OCI-M2 (cell line): Measurements from ENCODE around the gene AUTS2.

ENCODE experiments used
- DNase-seq: peaks from one replicate; lab custom pipeline; 2025; ENCODE audit not compliant: unreplicated experiment; lab: John Stamatoyannopoulos, UW

The AUTS2 gene

DNA sequence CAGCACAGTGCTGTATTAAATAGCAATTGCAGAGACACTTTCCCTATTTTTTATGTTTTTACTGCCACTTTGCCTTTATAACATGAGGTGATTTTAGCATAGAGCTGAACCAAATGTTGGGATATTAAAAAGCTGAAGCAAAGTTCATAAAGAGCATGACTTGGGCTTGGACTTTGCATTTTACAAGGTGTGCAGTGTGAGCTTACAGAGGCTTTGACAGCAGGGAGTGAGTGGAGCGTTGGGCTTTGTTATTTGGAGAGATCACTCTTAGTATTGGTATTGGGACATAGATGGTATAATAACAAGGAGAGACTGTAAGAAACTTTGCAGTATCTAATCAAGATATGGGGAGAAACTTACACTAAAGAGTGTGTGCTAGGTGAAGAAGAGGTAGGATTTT, 449.1 kb downstream of the AUTS2 start:
- DNase-seq: no peak

DNA sequence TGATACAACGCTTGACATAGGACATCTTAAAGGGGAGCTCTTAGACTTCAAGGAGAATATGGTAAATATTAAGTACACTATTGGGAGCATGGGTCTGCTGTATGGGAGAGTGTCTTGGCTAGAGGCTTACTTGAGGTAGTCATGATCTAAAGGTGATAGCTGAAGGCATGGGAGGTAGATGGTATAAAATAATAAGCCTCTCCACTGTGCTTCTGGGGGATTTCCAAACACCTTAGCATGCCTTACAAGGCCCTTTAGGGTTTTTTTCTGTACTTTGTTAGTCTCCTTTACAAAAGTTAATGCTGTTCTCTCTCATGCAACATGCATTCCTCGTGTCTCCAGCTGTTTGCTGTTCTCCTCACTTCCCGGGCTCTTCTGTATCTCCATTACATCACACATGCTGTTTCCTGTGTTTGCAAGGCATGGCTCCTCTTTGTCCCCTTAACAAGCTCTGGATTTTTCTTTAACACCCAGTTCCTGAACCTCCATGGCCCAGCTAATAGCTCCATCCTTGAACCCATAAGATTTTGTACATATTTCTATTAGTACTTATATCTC, 449.7 kb downstream of the AUTS2 start:
- no peak for DNase-seq

DNA sequence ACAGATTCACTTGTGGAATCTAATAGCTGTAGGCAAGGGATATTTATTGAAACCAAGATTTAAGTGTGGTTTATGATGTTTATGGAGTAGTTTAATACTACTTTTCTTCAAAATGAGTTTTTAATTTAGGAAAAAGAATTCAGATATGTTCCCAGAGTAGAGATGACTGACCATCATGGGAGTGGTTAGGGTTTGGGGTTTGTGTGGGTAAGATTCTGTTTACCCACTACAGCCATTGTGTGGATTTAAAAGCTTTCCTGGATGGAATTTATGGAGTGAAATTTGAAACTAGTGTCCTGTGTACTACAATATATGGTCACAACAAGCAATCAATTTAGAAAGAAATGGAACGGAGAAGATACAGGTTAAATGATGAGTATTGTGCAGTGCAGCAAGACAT, 453.5 kb downstream of the AUTS2 start:
- DNase-seq: no peak

DNA sequence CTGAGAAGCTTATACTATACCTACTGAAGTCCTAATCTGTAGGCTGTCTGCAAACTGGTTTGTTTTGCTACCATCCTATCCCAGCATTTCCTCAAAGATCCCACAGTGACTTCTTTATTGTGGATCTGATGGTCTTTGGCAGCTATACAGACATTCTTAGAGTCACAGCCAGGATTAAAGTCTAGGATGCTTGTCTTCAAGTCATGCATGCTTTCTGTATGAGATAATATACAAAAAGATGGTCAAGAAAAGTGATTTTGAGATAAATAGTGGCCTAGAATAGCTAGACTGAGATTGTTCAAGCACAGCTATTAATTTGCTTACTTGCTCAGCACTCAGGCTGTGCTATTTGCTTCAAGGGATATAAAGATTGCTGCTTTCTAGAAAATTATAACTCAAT, 454.4 kb downstream of the AUTS2 start:
- no peak for DNase-seq

DNA sequence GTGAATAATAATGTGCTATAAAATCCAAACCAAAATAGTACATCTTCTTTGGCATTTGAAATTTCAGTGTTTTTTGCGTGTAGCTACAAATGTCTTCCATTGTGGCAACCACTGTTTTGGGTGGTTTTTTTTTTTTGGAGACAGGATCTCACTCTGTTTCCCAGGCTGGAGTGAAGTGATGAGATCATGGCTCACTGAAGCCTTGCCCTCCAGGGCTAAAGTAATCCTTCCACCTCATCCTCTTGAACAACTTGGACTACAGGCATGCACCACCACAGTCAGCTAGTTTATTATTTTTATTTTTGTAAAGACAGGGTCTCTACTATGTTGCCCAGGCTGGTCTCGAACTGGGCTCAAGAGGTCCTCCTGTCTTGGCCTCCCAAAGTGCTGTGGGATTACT, 455.1 kb downstream of the AUTS2 start:
- DNase-seq: no peak

DNA sequence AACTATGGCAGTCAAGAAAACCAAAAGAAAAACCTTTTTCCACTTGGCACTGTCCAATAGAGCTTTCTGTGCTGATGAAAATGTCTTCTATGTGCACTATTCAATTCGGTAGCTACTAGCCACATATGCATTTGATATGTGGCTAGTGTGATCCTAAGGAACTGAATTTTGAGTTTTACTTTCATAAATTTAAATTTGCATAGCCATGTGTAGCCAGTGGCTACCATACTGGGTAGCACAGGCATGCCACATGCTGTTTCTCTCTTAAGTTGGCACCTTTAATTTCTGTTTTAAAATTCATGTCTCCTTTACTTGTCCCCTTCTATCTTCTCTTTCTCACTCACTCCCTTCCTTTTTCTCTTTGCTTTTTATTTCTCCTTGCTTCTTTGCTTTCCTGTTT, 455.7 kb downstream of the AUTS2 start:
- no peak for DNase-seq

DNA sequence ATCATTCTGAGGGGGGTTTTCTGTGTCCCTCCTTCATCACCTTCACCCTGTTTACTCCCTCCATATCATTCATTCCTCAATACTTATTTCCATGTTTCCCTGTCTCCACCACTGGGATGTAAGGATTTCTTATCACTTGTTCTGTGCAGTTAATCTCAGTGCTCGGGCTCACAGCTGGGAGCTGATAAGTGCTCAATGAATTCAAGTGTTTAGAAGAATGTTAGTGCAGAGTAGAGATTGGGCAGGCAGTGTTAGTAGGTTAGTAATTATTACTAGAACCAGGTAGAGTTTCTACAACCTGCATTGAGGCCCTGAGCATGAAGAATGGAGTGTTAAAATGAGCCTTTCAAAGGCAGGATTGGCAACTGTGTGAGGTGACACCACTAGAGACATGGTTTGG, 458.1 kb downstream of the AUTS2 start:
- no peak for DNase-seq

DNA sequence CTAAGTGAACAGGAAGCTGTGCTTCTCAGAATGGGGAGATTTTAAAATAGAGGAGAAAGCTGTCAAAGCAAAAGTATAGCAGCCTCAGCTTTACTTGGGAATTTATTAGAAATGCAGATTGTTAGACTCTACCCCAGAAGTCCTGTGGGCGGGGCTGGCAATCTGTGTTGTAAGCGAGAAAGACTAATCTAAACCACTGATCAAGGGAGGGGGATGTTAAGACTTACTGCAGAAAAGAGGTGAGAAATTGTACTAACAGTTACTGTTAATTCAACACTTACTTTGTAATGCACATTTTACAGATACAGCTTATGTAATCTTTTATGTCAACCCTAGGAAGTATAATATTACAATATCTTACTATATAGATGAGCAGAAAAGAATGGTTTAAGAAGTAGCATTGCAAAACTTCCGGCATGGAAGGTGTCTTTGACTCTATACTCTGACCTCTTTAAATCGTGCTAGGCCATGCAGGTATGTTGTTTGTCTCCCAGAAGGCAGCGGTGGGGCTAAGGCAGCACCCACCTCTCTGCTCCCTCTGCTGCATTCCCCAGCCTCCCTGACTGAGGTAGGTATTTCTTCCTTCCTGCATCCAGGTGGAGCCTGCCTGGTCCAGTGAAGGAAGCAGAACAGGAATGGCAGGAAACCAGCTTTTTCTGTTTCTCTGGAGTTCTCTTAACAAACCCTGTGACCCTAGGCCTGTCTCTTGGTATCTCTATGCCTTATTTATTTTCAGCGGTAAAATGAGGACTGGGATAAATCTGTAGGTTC, 462.2 kb downstream of the AUTS2 start:
- DNase-seq: no peak

DNA sequence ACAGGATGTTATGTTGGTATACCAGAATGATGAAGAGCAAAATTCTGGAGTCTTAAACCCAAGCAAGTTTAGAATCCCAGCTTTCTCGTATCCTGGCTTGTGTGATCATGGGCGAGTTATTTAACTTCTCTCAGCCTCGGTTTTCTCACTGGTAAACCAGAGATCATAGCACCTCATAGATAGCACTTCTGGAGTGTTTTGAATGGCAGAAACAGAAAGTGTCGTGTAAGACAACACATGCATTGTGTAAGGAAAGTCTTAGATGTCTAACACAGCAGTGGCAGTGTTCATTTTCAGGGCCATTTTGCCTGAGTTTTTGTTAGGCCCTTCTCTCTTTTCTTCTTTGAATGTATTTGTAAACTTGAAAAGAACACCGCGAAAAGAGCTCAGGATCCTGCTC, 465.1 kb downstream of the AUTS2 start:
- no peak for DNase-seq

DNA sequence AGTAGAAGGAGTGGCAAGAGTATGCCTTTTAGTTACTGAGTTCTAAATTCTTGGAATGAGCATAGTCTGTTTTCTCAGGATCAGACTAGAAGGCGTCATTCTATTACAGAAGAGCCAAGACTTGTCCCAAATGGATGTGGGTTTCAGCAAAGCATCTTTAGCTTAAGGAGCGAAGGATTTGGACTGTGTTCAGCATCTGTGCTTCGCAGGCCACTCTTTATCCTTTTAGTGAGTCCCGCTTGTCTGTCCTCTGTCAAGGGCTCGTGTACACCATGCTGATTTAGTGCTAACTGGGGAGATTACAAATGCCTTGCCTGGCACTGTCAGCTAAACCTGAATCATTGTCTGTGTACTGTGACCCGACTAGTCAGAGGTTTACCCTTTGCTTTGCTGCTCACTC, 465.7 kb downstream of the AUTS2 start:
- DNase-seq: no peak

DNA sequence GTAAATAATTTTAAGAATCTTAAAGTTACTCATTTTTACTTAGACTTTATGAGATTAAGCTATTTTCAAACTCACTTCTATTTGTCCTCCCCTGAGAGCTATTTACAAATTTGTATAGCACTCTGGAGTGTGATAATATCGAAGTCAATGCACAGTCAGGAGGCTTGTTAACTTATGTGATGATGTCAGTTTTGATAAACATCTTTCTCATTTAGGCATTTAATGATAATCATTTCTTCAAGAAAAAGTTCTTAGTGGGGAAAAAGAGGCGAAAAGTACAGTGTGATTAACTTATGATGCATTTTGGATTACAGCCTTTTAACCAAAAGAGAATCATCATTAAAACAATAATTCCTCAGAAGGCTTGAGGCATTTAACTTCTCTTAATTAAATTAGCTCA, 468.6 kb downstream of the AUTS2 start:
- DNase-seq: no peak

DNA sequence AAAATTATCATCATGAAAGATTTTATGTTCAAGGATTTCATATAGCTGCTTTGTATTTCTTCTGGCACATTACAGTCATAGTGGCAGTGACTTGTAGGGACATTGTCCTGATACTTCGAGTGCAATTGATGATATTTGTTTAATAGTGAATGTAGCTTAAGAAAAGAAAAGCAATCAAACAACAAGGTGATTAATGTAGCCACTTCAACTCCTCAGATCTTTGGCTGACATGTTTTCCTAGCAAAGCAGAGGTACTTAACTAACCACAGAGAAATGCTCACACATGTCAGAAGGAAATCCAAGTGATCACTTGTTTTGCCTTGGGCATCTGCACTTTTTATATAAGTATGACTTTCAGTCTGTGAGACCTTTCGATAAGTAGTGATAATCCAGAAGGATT, 470.3 kb downstream of the AUTS2 start:
- DNase-seq: no peak

DNA sequence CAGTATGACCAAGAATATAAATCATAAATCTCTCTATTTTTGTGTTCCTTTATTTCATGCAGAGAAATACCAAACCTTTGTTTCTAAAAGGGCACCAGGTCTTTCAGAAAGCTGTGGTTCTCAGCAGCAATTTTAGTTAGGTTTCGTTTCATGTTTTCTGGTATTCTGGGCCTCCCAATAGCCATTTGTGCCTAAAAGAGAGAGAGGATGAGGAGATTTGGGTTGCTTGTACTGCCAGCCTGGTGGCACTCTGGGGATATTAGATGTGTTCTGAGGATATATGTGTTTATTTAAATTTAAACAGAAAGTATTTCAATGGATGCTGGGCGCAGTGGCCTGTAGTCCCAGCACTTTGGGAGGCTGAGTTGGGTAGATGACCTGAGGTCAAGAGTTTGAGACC, 471.7 kb downstream of the AUTS2 start:
- no peak for DNase-seq

DNA sequence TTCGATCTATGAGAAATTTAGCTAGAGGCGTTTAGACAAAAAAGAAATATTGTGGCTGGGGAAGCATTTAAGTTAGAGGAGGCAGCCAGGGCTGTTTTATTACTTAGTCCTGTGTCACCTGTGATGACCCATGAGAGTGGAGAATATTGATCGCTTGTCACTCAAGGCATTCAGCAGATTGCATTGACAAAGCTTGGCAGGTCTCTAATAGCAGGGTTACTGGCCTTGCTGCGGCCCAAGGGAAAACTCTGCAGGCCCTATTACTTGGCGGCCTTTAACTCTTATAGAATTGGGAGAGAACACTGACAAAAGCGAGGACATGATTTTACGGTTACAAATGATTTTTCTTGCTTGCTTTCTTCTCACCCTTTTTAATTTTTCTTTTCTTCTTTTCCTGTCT, 473.5 kb downstream of the AUTS2 start:
- DNase-seq: no peak

DNA sequence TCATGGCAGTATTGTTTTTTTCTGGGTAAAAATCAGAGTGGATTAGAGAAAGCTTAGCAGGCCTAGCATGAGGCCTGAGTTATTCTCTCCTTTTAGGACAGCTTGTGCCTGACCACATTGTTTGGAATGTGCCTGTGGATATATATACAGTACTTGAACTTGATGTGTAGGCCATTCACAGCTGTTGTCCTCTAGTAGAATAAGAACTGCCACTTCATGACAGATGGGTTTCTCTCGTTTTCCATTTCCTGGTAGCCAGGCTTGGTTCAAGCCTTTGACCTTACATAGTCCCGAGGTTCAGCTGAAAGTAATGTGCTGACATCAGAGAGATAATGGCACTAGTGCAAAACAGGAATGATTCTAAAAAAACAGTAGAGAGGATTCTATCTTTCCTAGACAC, 473.9 kb downstream of the AUTS2 start:
- DNase-seq: no peak

DNA sequence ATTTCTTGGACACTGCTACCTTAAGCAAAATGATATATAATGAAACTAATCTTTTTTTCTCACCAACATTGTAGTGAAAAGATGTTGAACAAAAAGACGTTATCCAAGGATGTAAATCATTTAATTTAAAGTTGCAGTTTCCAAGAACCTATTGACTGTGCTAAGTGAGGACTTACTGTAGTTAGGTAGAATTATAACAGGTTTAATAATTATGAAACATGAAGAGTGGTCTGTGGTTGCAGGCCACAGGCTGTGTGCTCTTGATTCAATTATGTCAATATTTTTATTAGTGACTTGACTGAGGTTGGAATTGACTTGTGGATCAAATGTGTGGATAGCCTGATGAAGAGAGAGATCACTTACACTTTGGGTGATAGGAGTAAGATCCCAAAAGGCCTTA, 478.1 kb downstream of the AUTS2 start:
- no peak for DNase-seq

DNA sequence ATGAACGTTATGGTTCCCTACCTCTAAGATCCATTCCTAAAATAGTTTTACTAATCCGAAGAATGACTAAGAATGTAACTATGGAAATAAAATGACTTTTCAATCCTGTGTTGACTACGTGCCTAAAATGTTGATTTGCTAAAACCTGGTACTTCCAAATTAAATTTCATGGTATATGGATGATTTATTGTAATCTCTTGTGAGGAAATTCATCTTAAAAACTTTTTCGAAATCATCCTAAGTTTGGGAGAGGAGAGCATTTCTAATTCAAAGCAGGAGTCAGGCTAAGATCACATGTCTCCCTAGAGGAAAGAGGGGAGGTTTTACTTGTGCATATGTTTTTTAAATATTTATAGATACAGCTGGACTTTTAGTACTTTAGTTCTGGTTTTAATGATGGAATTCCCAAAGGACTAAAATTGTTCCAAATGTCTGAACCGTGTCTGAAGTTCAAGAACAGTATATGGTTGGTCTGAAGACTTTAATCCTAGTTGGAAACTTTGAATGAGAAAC, 483.9 kb downstream of the AUTS2 start:
- no peak for DNase-seq

DNA sequence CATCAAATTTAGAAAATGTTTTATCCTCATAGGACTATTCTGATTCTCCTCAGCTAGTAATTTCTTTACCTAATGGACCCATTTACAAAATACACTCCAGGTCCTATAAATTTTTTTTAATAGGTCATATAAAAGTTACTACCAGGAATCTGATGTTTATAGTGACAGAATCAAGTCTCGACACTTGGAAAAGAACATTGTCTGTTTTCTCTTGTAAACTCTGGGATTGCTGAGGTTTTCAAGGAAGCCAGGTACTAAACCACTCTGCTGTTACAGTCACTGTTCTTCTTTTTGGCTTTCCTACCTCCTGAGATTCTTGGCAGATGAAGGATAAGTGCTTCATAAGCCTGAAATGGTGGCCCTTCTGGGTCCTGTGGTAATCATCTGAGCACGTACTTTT, 493.1 kb downstream of the AUTS2 start:
- DNase-seq: no peak

DNA sequence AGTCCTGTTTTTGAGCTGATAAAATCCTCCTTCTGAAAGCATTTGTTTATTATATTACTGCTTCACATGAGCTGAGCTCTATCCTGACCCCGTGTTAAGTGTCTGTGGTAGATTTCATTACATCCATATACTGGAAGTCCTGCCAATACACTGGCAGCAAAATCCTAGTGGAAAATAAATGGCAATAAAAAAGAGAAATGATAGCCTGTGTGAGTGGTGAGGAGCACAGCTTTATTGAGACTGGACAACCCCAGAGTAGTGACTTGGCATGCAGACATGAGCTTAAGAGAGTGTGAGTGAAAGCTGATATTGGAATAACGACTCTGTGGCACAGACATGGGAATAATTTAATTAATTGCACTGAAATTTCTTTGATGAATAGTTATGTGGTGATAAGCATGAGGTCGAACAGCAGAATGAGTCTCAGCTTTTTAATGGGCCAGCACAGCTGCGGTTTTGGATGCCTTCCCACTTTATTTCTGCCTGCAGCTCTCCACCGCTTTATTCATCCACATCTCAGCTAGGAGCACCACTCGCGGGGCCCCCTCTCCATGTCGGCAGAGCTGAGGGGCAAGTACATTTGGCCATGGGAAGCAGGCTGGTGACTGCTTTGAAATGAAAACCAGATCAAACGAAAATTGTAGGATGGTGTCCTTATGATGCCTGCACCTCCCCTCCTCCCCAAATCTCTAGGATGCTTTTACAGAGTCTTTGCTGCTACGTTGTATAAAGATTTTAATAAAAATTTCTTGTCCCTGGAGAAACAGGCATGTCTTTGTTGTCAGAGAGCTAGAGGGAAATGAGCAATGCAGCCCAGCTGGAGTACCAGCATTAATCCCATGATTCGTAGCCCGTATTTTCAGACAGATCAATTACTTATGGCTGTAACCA, 494.3 kb downstream of the AUTS2 start:
- DNase-seq: no peak

DNA sequence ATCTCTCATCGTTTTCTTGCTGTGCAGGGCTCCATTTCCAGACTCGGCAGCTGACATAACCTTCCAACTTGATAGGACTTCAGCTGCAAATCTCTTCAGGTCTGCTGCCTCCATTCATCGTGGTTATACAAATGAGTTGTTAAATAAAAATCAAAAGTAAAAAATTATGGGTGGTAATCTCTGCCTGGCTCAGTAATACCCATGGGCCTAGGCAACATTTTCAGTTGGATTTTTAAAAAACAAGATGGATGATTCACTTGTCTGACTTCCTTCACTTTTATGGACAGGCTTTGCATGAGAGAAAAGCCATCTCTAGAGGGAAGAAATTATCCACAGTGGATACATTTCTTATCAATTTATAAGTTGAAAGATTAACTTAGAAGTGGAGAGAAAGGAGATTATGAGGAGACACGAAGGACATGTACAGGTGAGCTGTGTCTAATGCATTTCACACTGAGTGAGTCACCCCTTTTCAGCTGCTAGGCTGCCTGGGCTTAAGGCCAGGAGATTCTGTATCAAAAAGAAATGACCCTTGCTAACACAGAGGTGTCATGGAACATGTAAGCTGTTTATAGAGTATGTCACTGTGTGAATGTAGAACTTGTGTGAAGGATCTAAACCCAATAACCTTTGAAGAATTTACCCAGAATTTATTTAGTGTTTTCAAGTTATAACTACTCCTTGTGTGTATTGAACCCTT, 495.1 kb downstream of the AUTS2 start:
- no peak for DNase-seq

DNA sequence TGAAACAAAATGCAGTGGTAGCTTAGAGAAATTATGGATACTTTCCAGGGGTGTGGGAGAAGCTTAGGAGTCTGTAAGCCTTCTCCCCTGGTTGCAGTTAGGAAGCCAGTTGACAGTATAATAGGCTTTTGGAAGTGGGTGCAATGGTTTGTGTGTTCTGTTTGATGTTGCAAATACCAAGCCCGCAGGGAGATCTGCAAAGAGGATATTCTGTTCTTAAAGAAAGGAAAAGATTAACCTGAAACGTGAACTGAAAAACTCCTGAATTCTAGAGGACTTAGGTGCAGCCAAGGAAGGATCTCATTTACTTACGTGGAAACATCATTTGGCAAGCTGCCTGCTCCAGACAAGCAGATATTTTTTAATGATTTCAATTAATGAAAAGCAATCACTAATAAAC, 496.6 kb downstream of the AUTS2 start:
- DNase-seq: no peak
